PC-3 (cell line): Measurements from ENCODE around the gene CLMN.

Source experiments
- EZH2 ChIP-seq: fragments of 300-600 bp; sonication (generic); IDR thresholded peaks from one replicate; pipeline ENCODE4 v1.6.1; 2017; ENCODE audit warnings: antibody characterized with exemption, mild to moderate bottlenecking, low read length; ENCODE audit not compliant: unreplicated experiment
- EZH2phosphoT487 ChIP-seq: fragments of 300-600 bp; sonication (generic); IDR thresholded peaks from 2 replicates; pipeline ENCODE4 v1.6.1; 2018; ENCODE audit warnings: mild to moderate bottlenecking, antibody characterized with exemption, low read length, borderline replicate concordance
- TF ChIP-seq, protein P1 (sequence below): fragments of 300-600 bp; sonication (generic); conservative IDR thresholded peaks from 2 replicates; pipeline ENCODE4 v1.5.1; 2017; ENCODE audit warnings: antibody characterized with exemption, low read depth, mild to moderate bottlenecking, low read length

DNA sequence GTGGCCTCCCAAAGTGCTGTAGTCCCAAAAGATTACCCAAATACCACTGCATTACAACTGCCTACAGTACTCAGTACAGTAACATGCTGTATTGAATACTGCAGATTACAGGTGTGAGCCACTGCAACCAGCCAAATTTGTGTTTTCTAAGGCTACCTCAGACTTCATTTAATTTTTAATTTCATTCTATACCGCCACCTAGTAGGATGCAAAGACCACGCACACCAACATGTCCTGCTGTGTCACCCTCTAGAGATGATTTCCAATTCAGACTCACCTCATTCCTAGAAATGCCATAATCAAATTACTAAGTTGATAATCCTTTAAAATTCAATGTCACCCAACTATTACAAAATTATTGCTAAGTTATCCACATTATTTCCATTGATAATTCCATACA lies 177.5 kb downstream of the CLMN start:
- TF ChIP-seq, protein P1, sequence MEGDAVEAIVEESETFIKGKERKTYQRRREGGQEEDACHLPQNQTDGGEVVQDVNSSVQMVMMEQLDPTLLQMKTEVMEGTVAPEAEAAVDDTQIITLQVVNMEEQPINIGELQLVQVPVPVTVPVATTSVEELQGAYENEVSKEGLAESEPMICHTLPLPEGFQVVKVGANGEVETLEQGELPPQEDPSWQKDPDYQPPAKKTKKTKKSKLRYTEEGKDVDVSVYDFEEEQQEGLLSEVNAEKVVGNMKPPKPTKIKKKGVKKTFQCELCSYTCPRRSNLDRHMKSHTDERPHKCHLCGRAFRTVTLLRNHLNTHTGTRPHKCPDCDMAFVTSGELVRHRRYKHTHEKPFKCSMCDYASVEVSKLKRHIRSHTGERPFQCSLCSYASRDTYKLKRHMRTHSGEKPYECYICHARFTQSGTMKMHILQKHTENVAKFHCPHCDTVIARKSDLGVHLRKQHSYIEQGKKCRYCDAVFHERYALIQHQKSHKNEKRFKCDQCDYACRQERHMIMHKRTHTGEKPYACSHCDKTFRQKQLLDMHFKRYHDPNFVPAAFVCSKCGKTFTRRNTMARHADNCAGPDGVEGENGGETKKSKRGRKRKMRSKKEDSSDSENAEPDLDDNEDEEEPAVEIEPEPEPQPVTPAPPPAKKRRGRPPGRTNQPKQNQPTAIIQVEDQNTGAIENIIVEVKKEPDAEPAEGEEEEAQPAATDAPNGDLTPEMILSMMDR: no peak
- TF ChIP-seq EZH2 (no peak), EZH2phosphoT487 (no peak)
